Measurements from ENCODE around the gene BCR. TPM values are rescaled to one million over a fixed set of nuclear protein-coding genes. Genes with fewer than 3 reads are reported as not detected.

Gene BCR
- total RNA-seq, 2 experiments from 2014 or later, result 42.2 to 51.3 TPM

DNA sequence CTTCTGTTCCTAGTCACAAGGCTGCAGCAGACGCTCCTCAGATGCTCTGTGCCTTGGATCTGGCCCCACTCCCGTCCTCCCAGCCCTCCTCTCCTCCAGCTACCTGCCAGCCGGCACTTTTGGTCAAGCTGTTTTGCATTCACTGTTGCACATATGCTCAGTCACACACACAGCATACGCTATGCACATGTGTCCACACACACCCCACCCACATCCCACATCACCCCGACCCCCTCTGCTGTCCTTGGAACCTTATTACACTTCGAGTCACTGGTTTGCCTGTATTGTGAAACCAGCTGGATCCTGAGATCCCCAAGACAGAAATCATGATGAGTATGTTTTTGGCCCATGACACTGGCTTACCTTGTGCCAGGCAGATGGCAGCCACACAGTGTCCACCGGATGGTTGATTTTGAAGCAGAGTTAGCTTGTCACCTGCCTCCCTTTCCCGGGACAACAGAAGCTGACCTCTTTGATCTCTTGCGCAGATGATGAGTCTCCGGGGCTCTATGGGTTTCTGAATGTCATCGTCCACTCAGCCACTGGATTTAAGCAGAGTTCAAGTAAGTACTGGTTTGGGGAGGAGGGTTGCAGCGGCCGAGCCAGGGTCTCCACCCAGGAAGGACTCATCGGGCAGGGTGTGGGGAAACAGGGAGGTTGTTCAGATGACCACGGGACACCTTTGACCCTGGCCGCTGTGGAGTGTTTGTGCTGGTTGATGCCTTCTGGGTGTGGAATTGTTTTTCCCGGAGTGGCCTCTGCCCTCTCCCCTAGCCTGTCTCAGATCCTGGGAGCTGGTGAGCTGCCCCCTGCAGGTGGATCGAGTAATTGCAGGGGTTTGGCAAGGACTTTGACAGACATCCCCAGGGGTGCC lies 109.8 kb downstream of the BCR start:
- H3K27ac ChIP-seq (ENCODE audit: low read depth, low read length, poor library complexity, severe bottlenecking), result no peak overlapping the region
- no peaks in the 10 kb centered on the region for H3K4me1 ChIP-seq (ENCODE audit: insufficient read depth, low read length, poor library complexity, severe bottlenecking)
- TF ChIP-seq, protein P1, sequence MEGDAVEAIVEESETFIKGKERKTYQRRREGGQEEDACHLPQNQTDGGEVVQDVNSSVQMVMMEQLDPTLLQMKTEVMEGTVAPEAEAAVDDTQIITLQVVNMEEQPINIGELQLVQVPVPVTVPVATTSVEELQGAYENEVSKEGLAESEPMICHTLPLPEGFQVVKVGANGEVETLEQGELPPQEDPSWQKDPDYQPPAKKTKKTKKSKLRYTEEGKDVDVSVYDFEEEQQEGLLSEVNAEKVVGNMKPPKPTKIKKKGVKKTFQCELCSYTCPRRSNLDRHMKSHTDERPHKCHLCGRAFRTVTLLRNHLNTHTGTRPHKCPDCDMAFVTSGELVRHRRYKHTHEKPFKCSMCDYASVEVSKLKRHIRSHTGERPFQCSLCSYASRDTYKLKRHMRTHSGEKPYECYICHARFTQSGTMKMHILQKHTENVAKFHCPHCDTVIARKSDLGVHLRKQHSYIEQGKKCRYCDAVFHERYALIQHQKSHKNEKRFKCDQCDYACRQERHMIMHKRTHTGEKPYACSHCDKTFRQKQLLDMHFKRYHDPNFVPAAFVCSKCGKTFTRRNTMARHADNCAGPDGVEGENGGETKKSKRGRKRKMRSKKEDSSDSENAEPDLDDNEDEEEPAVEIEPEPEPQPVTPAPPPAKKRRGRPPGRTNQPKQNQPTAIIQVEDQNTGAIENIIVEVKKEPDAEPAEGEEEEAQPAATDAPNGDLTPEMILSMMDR (conservative IDR thresholded peaks at IDR 0.05; ENCODE audit: low read length), result peak; percentile 84
- no peak for TF ChIP-seq EZH2phosphoT487 (IDR thresholded peaks at IDR 0.05; ENCODE audit: borderline replicate concordance, low read depth, low read length)
- H3K4me2 ChIP-seq (ENCODE audit: low read length), result no peak overlapping the region
- H3K4me3 ChIP-seq (ENCODE audit: low read depth, low read length, poor library complexity, severe bottlenecking), result no peak overlapping the region
- H4K20me1 ChIP-seq (ENCODE audit: insufficient read depth, low read length), result no peaks in the 10 kb centered on the region
- ChIA-PET CTCF (ENCODE audit: unreplicated experiment) (no interaction called here), POLR2A (no interaction called here)
- no peaks in the 10 kb centered on the region for H3K9me3 ChIP-seq (ENCODE audit: low read length)
- H2AFZ ChIP-seq (ENCODE audit: low read length), result no peak overlapping the region
- H3K36me3 ChIP-seq (ENCODE audit: insufficient read depth, low read length), result peaks cover 38% of the 10 kb centered on the region
- intact Hi-C loops (cut with micrococcal nuclease; ENCODE audit: unreplicated experiment), result loop anchor here (2.0 kb wide), 1 partner anchor 111 kb away; no protein-coding TSS in a partner anchor
- no TSS peak for BruUV-seq (replicated peaks)
- H3K79me2 ChIP-seq (ENCODE audit: insufficient read depth, low read depth, low read length), result no peaks in the 10 kb centered on the region
- peak; percentile 60 for DNase-seq (ENCODE audit: low spot score)
- no peaks in the 10 kb centered on the region for H3K9me2 ChIP-seq (ENCODE audit: insufficient read depth, low read length)

DNA sequence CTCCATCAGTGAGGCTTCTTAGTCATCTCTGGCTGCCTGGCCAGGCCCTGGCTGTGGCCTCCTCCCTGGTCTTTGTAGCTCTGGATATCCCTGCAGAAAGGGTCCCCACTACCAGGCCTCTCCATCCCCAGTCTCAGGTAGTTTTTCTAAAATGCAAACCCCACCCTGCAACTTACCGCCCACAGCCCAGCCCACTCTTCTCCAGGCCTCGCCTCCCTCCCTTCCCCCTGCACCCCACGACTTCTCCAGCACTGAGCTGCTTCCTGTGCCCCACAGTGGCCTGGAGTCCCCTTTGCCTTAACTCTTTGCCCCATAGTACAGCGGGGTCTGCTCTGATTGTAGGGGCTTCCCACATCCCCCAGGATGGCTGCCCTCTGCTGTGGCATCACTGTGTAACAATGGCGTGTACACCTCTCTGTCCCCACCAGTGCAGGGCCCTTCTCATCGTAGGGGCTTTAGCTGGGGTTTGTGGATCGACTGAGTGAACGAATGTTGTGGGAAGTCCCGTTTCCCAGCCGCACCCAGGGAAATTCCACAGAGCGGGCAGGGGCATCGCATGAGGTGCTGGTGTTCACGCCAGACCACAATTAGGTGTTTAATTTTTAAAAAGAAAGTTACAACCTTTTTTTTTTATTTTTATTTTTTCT lies 111.6 kb downstream of the BCR start:
- Histone ChIP-seq H3K4me2 (ENCODE audit: low read length) (no peak overlapping the region), H3K9me3 (ENCODE audit: low read length) (no peaks in the 10 kb centered on the region), H3K79me2 (ENCODE audit: insufficient read depth, low read depth, low read length) (no peaks in the 10 kb centered on the region), H3K4me3 (ENCODE audit: low read depth, low read length, poor library complexity, severe bottlenecking) (no peak overlapping the region), H2AFZ (ENCODE audit: low read length) (no peak overlapping the region), H3K36me3 (ENCODE audit: insufficient read depth, low read length) (peaks cover 37% of the 10 kb centered on the region), H4K20me1 (ENCODE audit: insufficient read depth, low read length) (no peaks in the 10 kb centered on the region), H3K4me1 (ENCODE audit: insufficient read depth, low read length, poor library complexity, severe bottlenecking) (no peaks in the 10 kb centered on the region), H3K27ac (ENCODE audit: low read depth, low read length, poor library complexity, severe bottlenecking) (no peak overlapping the region), H3K9me2 (ENCODE audit: insufficient read depth, low read length) (no peaks in the 10 kb centered on the region)
- no TSS peak for BruUV-seq (replicated peaks)
- CTCF ChIA-PET (ENCODE audit: unreplicated experiment), result no interaction called here
- intact Hi-C loops (cut with micrococcal nuclease; ENCODE audit: unreplicated experiment), result loop anchor here (2.0 kb wide), 1 partner anchor 113 kb away; no protein-coding TSS in a partner anchor
- no peak for DNase-seq (ENCODE audit: low spot score)
- POLR2A ChIA-PET, result no interaction called here
- TF ChIP-seq, protein P1 (conservative IDR thresholded peaks at IDR 0.05; ENCODE audit: low read length), result no peak
- no peak for TF ChIP-seq EZH2phosphoT487 (IDR thresholded peaks at IDR 0.05; ENCODE audit: borderline replicate concordance, low read depth, low read length)
